ENCODE data around the gene NECTIN1. TPM values are rescaled to one million over a fixed set of nuclear protein-coding genes. Genes with fewer than 3 reads are reported as not detected.

Gene NECTIN1
- total RNA-seq, 1 donor from 2014 or later, result 36.7 TPM

GRCh38 chr11:119637481-119637880, 91.5 kb downstream of the NECTIN1 start:
- POLR2A ChIA-PET, result interaction anchor here (0.6 kb wide), 1 partner anchor 30 kb away, joined by 3 read pairs; no protein-coding TSS in a partner anchor
- ATAC-seq (ENCODE audit: low read depth) (no peak), DNase-seq (no peak)
- Mint-ChIP-seq H3K4me3 (no peak overlapping the region), H3K9me3 (no peaks in the 10 kb centered on the region), H3K27me3 (peaks cover 6% of the 10 kb centered on the region), H3K36me3 (ENCODE audit: low read depth) (no peaks in the 10 kb centered on the region), H3K4me1 (no peaks in the 10 kb centered on the region), H3K27ac (no peak overlapping the region)
- CTCF ChIA-PET, result no interaction called here
- intact Hi-C loops (cut with micrococcal nuclease), result no loop called here
- no peak for TF ChIP-seq CTCF (IDR thresholded peaks at IDR 0.05)

GRCh38 chr11:119635776-119636175, 93.2 kb downstream of the NECTIN1 start:
- Mint-ChIP-seq H3K4me1 (no peaks in the 10 kb centered on the region), H3K36me3 (ENCODE audit: low read depth) (no peaks in the 10 kb centered on the region), H3K9me3 (no peaks in the 10 kb centered on the region), H3K27me3 (peaks cover 6% of the 10 kb centered on the region), H3K27ac (no peak overlapping the region), H3K4me3 (no peak overlapping the region)
- POLR2A ChIA-PET, result no interaction called here
- intact Hi-C loops (cut with micrococcal nuclease), result no loop called here
- no peak for TF ChIP-seq CTCF (IDR thresholded peaks at IDR 0.05)
- DNase-seq (no peak), ATAC-seq (ENCODE audit: low read depth) (no peak)
- CTCF ChIA-PET, result interaction anchor here (1.1 kb wide), 1 partner anchor 10 kb away, joined by 5 read pairs; no protein-coding TSS in a partner anchor

GRCh38 chr11:119635041-119635740, 93.8 kb downstream of the NECTIN1 start:
- no peaks in the 10 kb centered on the region for H3K9me3 Mint-ChIP-seq
- DNase-seq (no peak), ATAC-seq (ENCODE audit: low read depth) (no peak)
- POLR2A ChIA-PET, result no interaction called here
- peaks cover 6% of the 10 kb centered on the region for H3K27me3 Mint-ChIP-seq
- no peak overlapping the region for H3K4me3 Mint-ChIP-seq
- no peak overlapping the region for H3K27ac Mint-ChIP-seq
- CTCF ChIA-PET, result interaction anchor here (1.1 kb wide), 1 partner anchor 9 kb away, joined by 5 read pairs; no protein-coding TSS in a partner anchor
- H3K36me3 Mint-ChIP-seq (ENCODE audit: low read depth), result no peaks in the 10 kb centered on the region
- no peak for TF ChIP-seq CTCF (IDR thresholded peaks at IDR 0.05)
- intact Hi-C loops (cut with micrococcal nuclease), result no loop called here
- no peaks in the 10 kb centered on the region for H3K4me1 Mint-ChIP-seq

- CTCF ChIA-PET, result no interaction called here
- intact Hi-C loops (cut with micrococcal nuclease), result no loop called here
- ATAC-seq (ENCODE audit: low read depth) (no peak), DNase-seq (no peak)
- POLR2A ChIA-PET, result no interaction called here
- Mint-ChIP-seq H3K4me3 (no peak overlapping the region), H3K9me3 (no peaks in the 10 kb centered on the region), H3K36me3 (ENCODE audit: low read depth) (no peaks in the 10 kb centered on the region), H3K27me3 (peaks cover under 1% of the 10 kb centered on the region), H3K4me1 (no peaks in the 10 kb centered on the region), H3K27ac (no peak overlapping the region)
- TF ChIP-seq CTCF (IDR thresholded peaks at IDR 0.05), result no peak
Measured at GRCh38 chr11:119634301-119634700, 94.7 kb downstream of the NECTIN1 start.

- Mint-ChIP-seq H3K27me3 (peaks cover 11% of the 10 kb centered on the region), H3K4me1 (no peaks in the 10 kb centered on the region), H3K36me3 (ENCODE audit: low read depth) (no peaks in the 10 kb centered on the region), H3K9me3 (no peaks in the 10 kb centered on the region), H3K4me3 (no peak overlapping the region), H3K27ac (no peak overlapping the region)
- TF ChIP-seq CTCF (IDR thresholded peaks at IDR 0.05), result no peak
- intact Hi-C loops (cut with micrococcal nuclease), result no loop called here
- POLR2A ChIA-PET, result no interaction called here
- ATAC-seq (ENCODE audit: low read depth) (no peak), DNase-seq (no peak)
- CTCF ChIA-PET, result interaction anchor here (1.3 kb wide), 1 partner anchor 8 kb away, joined by 3 read pairs; no protein-coding TSS in a partner anchor
Measured at GRCh38 chr11:119629834-119630624, 99.0 kb downstream of the NECTIN1 start.

All from activated B cell treated with CpG ODN at 0.5 μM for 24 hours (primary cell).